Activated CD4-positive, alpha-beta T cell treated with anti-CD3 and anti-CD28 coated beads for 36 hours (primary cell): Measurements from ENCODE around the gene BTBD16. TPM values are rescaled to one million over a fixed set of nuclear protein-coding genes. Genes with fewer than 3 reads are reported as not detected.

ENCODE experiments used
- ATAC-seq: fragments of 200-7000 bp; cut with Tn5 transposase; one replicate; pipeline ENCODE4 v1.10.0; 2021; ENCODE audit warnings: mild to moderate bottlenecking, moderate library complexity
- CTCF ChIA-PET: fragments of 350-600 bp; sonication (Branson Sonifier 250); formaldehyde crosslinking; loops from one replicate; lab custom pipeline; 2021; ENCODE audit warnings: antibody characterized with exemption; lab: Charles Lee
- POLR2A ChIA-PET: fragments of 350-600 bp; sonication (Branson Sonifier 250); formaldehyde crosslinking; loops from one replicate; lab custom pipeline; 2021; ENCODE audit warnings: antibody characterized with exemption, inconsistent platforms; lab: Charles Lee
- DNase-seq: peaks from one replicate; pipeline ENCODE4 v3.0.0-alpha.2; 2020
- H3K27ac Mint-ChIP-seq: one replicate; pipeline ENCODE4 v1.8.0; 2021; ENCODE audit warnings: mixed read lengths
- H3K27me3 Mint-ChIP-seq: one replicate; pipeline ENCODE4 v1.8.0; 2021; ENCODE audit warnings: mixed read lengths
- H3K36me3 Mint-ChIP-seq: one replicate; pipeline ENCODE4 v1.8.0; 2021; ENCODE audit warnings: low read depth, mixed read lengths
- H3K4me1 Mint-ChIP-seq: one replicate; pipeline ENCODE4 v1.8.0; 2021; ENCODE audit warnings: mixed read lengths
- H3K4me3 Mint-ChIP-seq: one replicate; pipeline ENCODE4 v1.8.0; 2021; ENCODE audit warnings: mild to moderate bottlenecking, moderate library complexity, mixed read lengths
- H3K9me3 Mint-ChIP-seq: one replicate; pipeline ENCODE4 v1.8.0; 2021; ENCODE audit warnings: low read depth, mixed read lengths
- intact Hi-C, 2 experiments: fragments of 100-400 bp; cut with DNase I in 1 of 2; cut with micrococcal nuclease in 1 of 2; formaldehyde crosslinking; loops; one replicate each; pipeline versions ENCODE4 v1.14.2 to v1.15.1; 2022 to 2024; cut with DNase I, micrococcal nuclease
- total RNA-seq, 2 experiments: library from RNA; stranded (reverse); gene quantifications; one replicate each; pipeline ENCODE4 v1.2.3, GENCODE V29; 2021

The BTBD16 gene
- total RNA-seq, 2 experiments from 2014 or later: not detected

GRCh38 chr10:122386514-122386913 lies 115.4 kb downstream of the BTBD16 start:
- Mint-ChIP-seq H3K4me3 (no peak overlapping the region), H3K9me3 (no peaks in the 10 kb centered on the region), H3K4me1 (peaks cover 55% of the 10 kb centered on the region), H3K27me3 (no peaks in the 10 kb centered on the region), H3K27ac (no peak overlapping the region), H3K36me3 (peaks cover 21% of the 10 kb centered on the region)
- intact Hi-C loops: no loop called here
- POLR2A ChIA-PET: no interaction called here
- CTCF ChIA-PET: interaction anchor here (1.1 to 2.6 kb wide), 4 partner anchors 8 to 64 kb away, joined by 3 to 12 read pairs (median 8); partner anchors contain the start of gene PLEKHA1
- ATAC-seq (no peak), DNase-seq (no peak)

DNA sequence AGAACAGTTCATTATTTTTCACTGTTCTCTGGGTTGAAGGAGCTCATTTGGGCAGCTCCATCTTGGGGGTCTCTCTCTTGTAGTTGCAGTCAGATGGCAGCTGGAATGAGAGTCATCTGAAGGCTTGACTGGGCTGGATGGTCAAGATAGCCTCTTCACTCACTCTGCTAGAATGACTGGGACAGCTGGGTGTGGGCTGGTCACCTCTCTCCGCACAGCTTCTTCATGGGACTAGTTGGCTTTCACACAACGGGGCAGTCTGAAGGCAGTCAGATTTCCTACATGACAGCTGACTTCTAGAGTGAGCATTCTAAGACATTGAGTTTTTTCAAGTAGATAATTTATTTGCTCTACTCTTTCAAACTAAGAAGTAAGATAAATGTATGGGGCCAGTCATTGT lies 116.5 kb downstream of the BTBD16 start:
- ATAC-seq (no peak), DNase-seq (no peak)
- no peak overlapping the region for H3K4me3 Mint-ChIP-seq
- H3K9me3 Mint-ChIP-seq: no peaks in the 10 kb centered on the region
- H3K4me1 Mint-ChIP-seq: peaks cover 51% of the 10 kb centered on the region
- H3K27ac Mint-ChIP-seq: no peak overlapping the region
- intact Hi-C loops: no loop called here
- ChIA-PET POLR2A (no interaction called here), CTCF (interaction anchor here (0.9 to 2.6 kb wide), 5 partner anchors 9 to 63 kb away, joined by 3 to 12 read pairs (median 8); partner anchors contain the start of gene PLEKHA1)
- peaks cover 21% of the 10 kb centered on the region for H3K36me3 Mint-ChIP-seq
- no peaks in the 10 kb centered on the region for H3K27me3 Mint-ChIP-seq

Other genes with a start within 250 kb of the BTBD16 start
- gene PLEKHA1, start 103.4 kb downstream of the BTBD16 start, total RNA-seq: 10 to 100 TPM in 1 of 2 experiments, 1 to 10 TPM in 1; 7.7 to 11.7 TPM
- not detected for gene ARMS2, start 183.4 kb downstream of the BTBD16 start, total RNA-seq
- not detected for gene HTRA1, start 190.3 kb downstream of the BTBD16 start, total RNA-seq